HG03280 (cell line): ENCODE data around the gene TIGD2.

Experiments
- ATAC-seq: cut with Tn5 transposase; IDR thresholded peaks from one replicate; pipeline ENCODE4 v1.9.1; 2021; ENCODE audit warnings: mild to moderate bottlenecking, moderate library complexity; ENCODE audit not compliant: unreplicated experiment

Gene TIGD2

GRCh38 chr4:89161841-89162240 is 50.5 kb downstream of the TIGD2 start:
- ATAC-seq = no peak

- ATAC-seq = no peak
Measured at GRCh38 chr4:89162496-89162895, 51.2 kb downstream of the TIGD2 start.

- no peak for ATAC-seq
Measured at GRCh38 chr4:89162987-89163386, 51.7 kb downstream of the TIGD2 start.

- no peak for ATAC-seq
Measured at GRCh38 chr4:89164400-89164799, 53.1 kb downstream of the TIGD2 start.
